ENCODE measurements around the gene CCDC78.

GRCh38 chr16:735982-736453 lies 9.8 kb upstream of the CCDC78 start:
- TF ChIP-seq POLR2A (IDR thresholded peaks at IDR 0.05) = no peak
- TF ChIP-seq, protein P1, sequence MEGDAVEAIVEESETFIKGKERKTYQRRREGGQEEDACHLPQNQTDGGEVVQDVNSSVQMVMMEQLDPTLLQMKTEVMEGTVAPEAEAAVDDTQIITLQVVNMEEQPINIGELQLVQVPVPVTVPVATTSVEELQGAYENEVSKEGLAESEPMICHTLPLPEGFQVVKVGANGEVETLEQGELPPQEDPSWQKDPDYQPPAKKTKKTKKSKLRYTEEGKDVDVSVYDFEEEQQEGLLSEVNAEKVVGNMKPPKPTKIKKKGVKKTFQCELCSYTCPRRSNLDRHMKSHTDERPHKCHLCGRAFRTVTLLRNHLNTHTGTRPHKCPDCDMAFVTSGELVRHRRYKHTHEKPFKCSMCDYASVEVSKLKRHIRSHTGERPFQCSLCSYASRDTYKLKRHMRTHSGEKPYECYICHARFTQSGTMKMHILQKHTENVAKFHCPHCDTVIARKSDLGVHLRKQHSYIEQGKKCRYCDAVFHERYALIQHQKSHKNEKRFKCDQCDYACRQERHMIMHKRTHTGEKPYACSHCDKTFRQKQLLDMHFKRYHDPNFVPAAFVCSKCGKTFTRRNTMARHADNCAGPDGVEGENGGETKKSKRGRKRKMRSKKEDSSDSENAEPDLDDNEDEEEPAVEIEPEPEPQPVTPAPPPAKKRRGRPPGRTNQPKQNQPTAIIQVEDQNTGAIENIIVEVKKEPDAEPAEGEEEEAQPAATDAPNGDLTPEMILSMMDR (IDR thresholded peaks at IDR 0.05) = no peak
